ENCODE results near the gene NCK1. TPM values are rescaled to one million over a fixed set of nuclear protein-coding genes. Genes with fewer than 3 reads are reported as not detected.

NCK1 gene
- polyA plus RNA-seq, 2 of the 4 experiments (the other 2 are of a cell fraction), result 30.2 to 60.8 TPM

- POLR2A ChIA-PET, result no interaction called here
- no peak overlapping the region for H3K4me2 ChIP-seq
- TF ChIP-seq CBX2 (IDR thresholded peaks at IDR 0.05; ENCODE audit: borderline replicate concordance, low read depth), result no peak
- TF ChIP-seq ZFP36 (IDR thresholded peaks at IDR 0.05; ENCODE audit: borderline replicate concordance, partially characterized antibody), result no peak
- TF ChIP-seq RARB (CRISPR knock-in tag; IDR thresholded peaks at IDR 0.05), result no peak
- no peak for TF ChIP-seq E2F6 (IDR thresholded peaks at IDR 0.05; ENCODE audit: borderline replicate concordance, low read depth)
- TF ChIP-seq ATOH8 (CRISPR knock-in tag; IDR thresholded peaks at IDR 0.05; ENCODE audit: low read depth), result no peak
- no peak for TF ChIP-seq NR3C1 (IDR thresholded peaks at IDR 0.05)
- TF ChIP-seq ESRRA (IDR thresholded peaks at IDR 0.05; ENCODE audit: borderline replicate concordance, low read length), result no peak
- no peak for TF ChIP-seq HES2 (IDR thresholded peaks at IDR 0.05)
- TF ChIP-seq CTCF (IDR thresholded peaks at IDR 0.05), result no peak
- TF ChIP-seq CEBPB (IDR thresholded peaks at IDR 0.05), result no peak
- TF ChIP-seq MYC (IDR thresholded peaks at IDR 0.05; ENCODE audit: borderline replicate concordance, low read length), result no peak
- TF ChIP-seq PBX3 (IDR thresholded peaks at IDR 0.05), result no peak
- no peak for TF ChIP-seq HDAC2 (IDR thresholded peaks at IDR 0.05)
- no peak for TF ChIP-seq CHD2 (IDR thresholded peaks at IDR 0.05; ENCODE audit: low read length, partially characterized antibody)
- no peak for TF ChIP-seq HOXB13 (CRISPR knock-in tag; IDR thresholded peaks at IDR 0.05; ENCODE audit: low read depth)
- no peak for TF ChIP-seq ZSCAN20 (CRISPR knock-in tag; IDR thresholded peaks at IDR 0.05)
- no peak for TF ChIP-seq RAD21 (conservative IDR thresholded peaks at IDR 0.05 in 1 of 2, IDR thresholded peaks at IDR 0.05 in 1 of 2)
- no peak for TF ChIP-seq RNF2 (IDR thresholded peaks at IDR 0.05; ENCODE audit: borderline replicate concordance, low read depth)
- peaks cover 24% of the 10 kb centered on the region; the same call in 2 of the 3 replicates for H3K4me1 ChIP-seq
- FAIRE-seq (no peak), DNase-seq (ENCODE audit: low read depth in 1 of 2, low spot score in 1 of 2) (no peak), ATAC-seq (no peak)
- H3K9me3 ChIP-seq, result no peaks in the 10 kb centered on the region
- H3K27ac ChIP-seq, result no peak overlapping the region
- H3K4me3 ChIP-seq, result no peak overlapping the region
- CTCF ChIA-PET, result interaction anchor here (4.1 kb wide), 1 partner anchor 65 kb away, joined by 19 read pairs; no protein-coding TSS in a partner anchor
Observed at GRCh38 chr3:136949146-136949545, 87.1 kb downstream of the NCK1 start.

GRCh38 chr3:136949708-136950107, 87.7 kb downstream of the NCK1 start:
- H3K27ac ChIP-seq, result no peak overlapping the region
- FAIRE-seq (no peak), DNase-seq (ENCODE audit: low read depth in 1 of 2, low spot score in 1 of 2) (no peak), ATAC-seq (no peak)
- H3K4me2 ChIP-seq, result no peak overlapping the region
- TF ChIP-seq EHMT2 (IDR thresholded peaks at IDR 0.05; ENCODE audit: low read depth) (no peak), MAFK (IDR thresholded peaks at IDR 0.05; ENCODE audit: partially characterized antibody) (no peak), RAD21 (conservative IDR thresholded peaks at IDR 0.05 in 1 of 2, IDR thresholded peaks at IDR 0.05 in 1 of 2) (peak; percentile 23 to 43), HEYL (CRISPR knock-in tag; IDR thresholded peaks at IDR 0.05) (no peak), JUN (IDR thresholded peaks at IDR 0.05) (no peak), CTCF (IDR thresholded peaks at IDR 0.05) (peak; percentile 39), SMC3 (IDR thresholded peaks at IDR 0.05) (peak; percentile 49)
- H3K4me1 ChIP-seq, result peaks cover 29% of the 10 kb centered on the region
- 89% methylated on average over 2 of the region's 2 CpGs for whole genome bisulfite sequencing (ENCODE audit: missing lambda C conversion rate)
- ChIA-PET POLR2A (no interaction called here), CTCF (interaction anchor here (4.1 kb wide), 1 partner anchor 64 kb away, joined by 19 read pairs; no protein-coding TSS in a partner anchor)
- H3K4me3 ChIP-seq, result no peak overlapping the region
- no peaks in the 10 kb centered on the region for H3K9me3 ChIP-seq

All from A549 (cell line).